Effector memory CD4-positive, alpha-beta T cell (primary cell): ENCODE results near the gene ADIPOR2.

Source experiments
- DNase-seq, 3 donors: peaks; one replicate each; pipeline ENCODE4 v3.0.0-alpha.2; 2020
- H3K27ac ChIP-seq: 2 replicates; pipeline ENCODE4 v1.7.0; 2013; ENCODE audit warnings: mild to moderate bottlenecking, low read length, moderate library complexity; ENCODE audit not compliant: insufficient read depth, poor library complexity, severe bottlenecking
- H3K27me3 ChIP-seq: replicated peaks from 2 replicates; pipeline ENCODE4 v1.7.0; 2013; ENCODE audit warnings: mild to moderate bottlenecking, low read length; ENCODE audit not compliant: insufficient read depth, control insufficient read depth, poor library complexity, severe bottlenecking
- H3K36me3 ChIP-seq: 2 replicates; pipeline ENCODE4 v1.7.0; 2013; ENCODE audit warnings: mild to moderate bottlenecking, low read length, moderate library complexity; ENCODE audit not compliant: control insufficient read depth, insufficient read depth
- H3K4me1 ChIP-seq: 2 replicates; pipeline ENCODE4 v1.7.0; 2013; ENCODE audit warnings: low read length, mild to moderate bottlenecking; ENCODE audit not compliant: control insufficient read depth, insufficient read depth, poor library complexity, severe bottlenecking
- H3K4me3 ChIP-seq: 2 replicates; pipeline ENCODE4 v1.7.0; 2013; ENCODE audit warnings: low read length, low read depth, mild to moderate bottlenecking; ENCODE audit not compliant: insufficient read depth, poor library complexity, severe bottlenecking
- H3K9me3 ChIP-seq: 2 replicates; pipeline ENCODE4 v1.7.0; 2013; ENCODE audit warnings: mild to moderate bottlenecking, low read length, moderate library complexity; ENCODE audit not compliant: control insufficient read depth

Gene ADIPOR2

GRCh38 chr12:1767407-1768090 is 76.7 kb downstream of the ADIPOR2 start:
- Histone ChIP-seq H3K36me3 (no peaks in the 10 kb centered on the region), H3K27me3 (no peaks in the 10 kb centered on the region), H3K4me3 (no peak overlapping the region), H3K27ac (no peak overlapping the region), H3K4me1 (no peaks in the 10 kb centered on the region), H3K9me3 (no peaks in the 10 kb centered on the region)
- DNase-seq = no peak

DNA sequence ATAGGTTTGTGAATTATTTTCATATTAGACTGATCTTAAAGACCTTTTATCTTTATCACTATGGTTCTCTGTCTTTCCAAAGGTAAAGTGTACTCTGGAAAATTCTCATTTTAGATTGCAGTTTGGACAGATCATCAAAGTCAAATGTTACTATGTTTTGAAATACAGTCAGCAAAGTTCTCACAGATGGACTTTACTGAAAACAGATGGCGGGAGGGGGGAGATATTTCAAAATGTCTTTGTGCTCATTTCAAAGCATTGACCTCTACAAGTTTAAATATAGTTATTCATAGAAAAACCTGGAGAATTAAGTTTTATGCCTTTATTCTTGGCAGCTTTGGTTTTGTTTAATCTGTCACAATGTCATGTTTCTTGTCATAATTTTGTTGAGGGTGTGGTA is 77.7 kb downstream of the ADIPOR2 start:
- Histone ChIP-seq H3K9me3 (no peaks in the 10 kb centered on the region), H3K4me3 (no peak overlapping the region), H3K27me3 (no peaks in the 10 kb centered on the region), H3K4me1 (no peaks in the 10 kb centered on the region), H3K36me3 (no peaks in the 10 kb centered on the region), H3K27ac (no peak overlapping the region)
- no peak for DNase-seq

GRCh38 chr12:1769809-1770494 is 79.1 kb downstream of the ADIPOR2 start:
- H3K9me3 ChIP-seq = no peaks in the 10 kb centered on the region
- no peak for DNase-seq
- no peaks in the 10 kb centered on the region for H3K36me3 ChIP-seq
- no peak overlapping the region for H3K27ac ChIP-seq
- H3K4me1 ChIP-seq = no peaks in the 10 kb centered on the region
- no peak overlapping the region for H3K4me3 ChIP-seq
- H3K27me3 ChIP-seq = no peaks in the 10 kb centered on the region

DNA sequence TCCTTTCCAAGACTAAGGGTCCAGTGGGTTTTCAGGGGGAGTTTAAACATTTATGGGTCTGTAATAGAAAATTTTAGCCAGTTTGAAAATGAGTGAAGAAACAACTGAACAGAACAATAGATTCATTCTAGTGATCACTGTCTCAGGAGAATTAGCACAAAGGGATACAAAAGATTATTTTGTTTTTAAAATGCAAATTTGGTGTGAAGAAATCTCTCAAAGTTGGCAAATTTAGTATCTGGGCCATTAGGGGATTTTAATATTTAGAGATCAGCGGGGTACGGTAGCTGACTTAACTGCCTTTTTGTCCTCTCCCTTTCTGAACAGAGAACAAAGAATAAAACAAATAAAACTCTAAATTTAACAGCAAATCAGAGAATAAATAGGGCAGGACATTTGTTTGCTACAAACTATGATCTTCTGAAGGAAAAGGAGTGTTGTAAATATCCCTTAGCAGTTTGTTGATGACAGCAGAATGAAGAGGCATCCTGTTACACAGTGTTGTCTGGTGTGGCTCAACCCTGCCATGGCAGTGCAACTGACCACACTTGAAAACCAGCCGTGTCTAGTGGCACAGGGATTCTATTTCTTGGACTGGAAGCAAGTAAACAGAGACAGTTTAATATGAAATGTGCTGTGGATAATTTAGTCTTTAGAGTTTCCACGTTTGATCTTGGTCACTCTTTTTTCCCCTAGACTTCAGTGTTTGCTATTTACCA is 83.2 kb downstream of the ADIPOR2 start:
- Histone ChIP-seq H3K4me1 (no peaks in the 10 kb centered on the region), H3K4me3 (no peak overlapping the region), H3K36me3 (no peaks in the 10 kb centered on the region), H3K9me3 (no peaks in the 10 kb centered on the region), H3K27me3 (no peaks in the 10 kb centered on the region), H3K27ac (no peak overlapping the region)
- DNase-seq = no peak

- Histone ChIP-seq H3K27ac (no peak overlapping the region), H3K4me3 (no peak overlapping the region), H3K9me3 (no peaks in the 10 kb centered on the region), H3K4me1 (no peaks in the 10 kb centered on the region), H3K27me3 (no peaks in the 10 kb centered on the region), H3K36me3 (peaks cover 8% of the 10 kb centered on the region)
- DNase-seq = no peak
Observed at GRCh38 chr12:1776170-1776921, 85.5 kb downstream of the ADIPOR2 start.

- peaks cover 8% of the 10 kb centered on the region for H3K36me3 ChIP-seq
- no peak for DNase-seq
- no peak overlapping the region for H3K4me3 ChIP-seq
- no peak overlapping the region for H3K27ac ChIP-seq
- no peaks in the 10 kb centered on the region for H3K9me3 ChIP-seq
- H3K27me3 ChIP-seq = no peaks in the 10 kb centered on the region
- H3K4me1 ChIP-seq = no peaks in the 10 kb centered on the region
Observed at GRCh38 chr12:1777798-1778197, 86.9 kb downstream of the ADIPOR2 start.

GRCh38 chr12:1778911-1779310 is 88.0 kb downstream of the ADIPOR2 start:
- Histone ChIP-seq H3K27ac (no peak overlapping the region), H3K36me3 (peaks cover 11% of the 10 kb centered on the region), H3K4me1 (no peaks in the 10 kb centered on the region), H3K4me3 (no peak overlapping the region), H3K27me3 (no peaks in the 10 kb centered on the region), H3K9me3 (no peaks in the 10 kb centered on the region)
- DNase-seq = no peak

- Histone ChIP-seq H3K4me1 (no peaks in the 10 kb centered on the region), H3K27ac (no peak overlapping the region), H3K27me3 (no peaks in the 10 kb centered on the region), H3K36me3 (peaks cover 14% of the 10 kb centered on the region), H3K4me3 (no peak overlapping the region), H3K9me3 (no peaks in the 10 kb centered on the region)
- no peak for DNase-seq
Observed at GRCh38 chr12:1779783-1780182, 88.9 kb downstream of the ADIPOR2 start.

DNA sequence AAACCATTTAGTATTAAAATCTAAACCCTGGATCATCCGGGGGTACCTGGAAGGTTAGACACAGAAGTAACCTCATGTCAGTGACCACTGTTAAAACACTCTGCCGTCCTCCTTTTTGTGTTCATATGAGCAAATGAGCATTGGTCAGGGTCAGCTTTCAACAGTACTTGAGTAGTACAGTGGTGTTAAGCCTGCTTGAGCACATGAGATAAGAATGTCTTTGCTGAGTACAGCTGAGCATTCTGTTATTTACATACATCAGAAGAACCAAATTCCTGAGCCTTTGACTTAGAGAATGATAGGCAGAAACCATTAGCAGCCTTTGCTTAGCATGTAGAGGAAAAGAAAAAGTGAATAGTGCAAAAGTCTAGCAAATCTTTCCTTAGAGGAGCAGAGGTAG is 90.9 kb downstream of the ADIPOR2 start:
- no peak overlapping the region for H3K27ac ChIP-seq
- DNase-seq = no peak

More for the DNA sequence above, 90.9 kb downstream of the ADIPOR2 start:
- H3K27me3 ChIP-seq = no peaks in the 10 kb centered on the region
- H3K36me3 ChIP-seq = peaks cover 30% of the 10 kb centered on the region
- no peak overlapping the region for H3K4me3 ChIP-seq
- no peaks in the 10 kb centered on the region for H3K9me3 ChIP-seq
- H3K4me1 ChIP-seq = no peaks in the 10 kb centered on the region
